HG03060 (cell line): ENCODE results near the gene PIGT.

Source experiments
- ATAC-seq: cut with Tn5 transposase; IDR thresholded peaks from one replicate; pipeline ENCODE4 v1.9.1; 2021; ENCODE audit warnings: low read depth, moderate number of reproducible peaks; ENCODE audit not compliant: unreplicated experiment

Gene PIGT

GRCh38 chr20:45415822-45416637 is at the start of gene PIGT:
PIGT (plus strand) TSS chr20:45416141; CDS start chr20:45416157, 16 bp downstream.
- peak; percentile 28 for ATAC-seq

GRCh38 chr20:45366192-45366591 is 49.7 kb upstream of the PIGT start:
- ATAC-seq: no peak

GRCh38 chr20:45366631-45367030 is 49.3 kb upstream of the PIGT start:
- ATAC-seq: no peak

GRCh38 chr20:45367126-45367525 is 48.8 kb upstream of the PIGT start:
- ATAC-seq: no peak

GRCh38 chr20:45368221-45368980 is 47.5 kb upstream of the PIGT start:
- peak; percentile 76 for ATAC-seq

GRCh38 chr20:45370571-45371160 is 45.3 kb upstream of the PIGT start:
- no peak for ATAC-seq

- ATAC-seq: no peak
These were observed 43.7 kb upstream of the PIGT start for GRCh38 chr20:45372241-45372640.

- ATAC-seq: no peak
These were observed 43.1 kb upstream of the PIGT start for GRCh38 chr20:45372646-45373352.

GRCh38 chr20:45373353-45374100 is 42.4 kb upstream of the PIGT start:
- ATAC-seq: peak; percentile 67

- ATAC-seq: no peak
These were observed 41.9 kb upstream of the PIGT start for GRCh38 chr20:45374101-45374467.

- ATAC-seq: no peak
These were observed 41.0 kb upstream of the PIGT start for GRCh38 chr20:45374966-45375365.

GRCh38 chr20:45377269-45377668 is 38.7 kb upstream of the PIGT start:
- no peak for ATAC-seq

GRCh38 chr20:45378191-45378590 is 37.8 kb upstream of the PIGT start, which contains the start of gene TP53TG5:
TP53TG5 (minus strand) TSS chr20:45378325; CDS start chr20:45378236, 89 bp downstream.
- ATAC-seq: no peak

GRCh38 chr20:45387274-45387673 is 28.7 kb upstream of the PIGT start:
- no peak for ATAC-seq

GRCh38 chr20:45390931-45391330 is 25.0 kb upstream of the PIGT start:
- ATAC-seq: no peak

GRCh38 chr20:45391559-45391958 is 24.4 kb upstream of the PIGT start:
- ATAC-seq: no peak

- ATAC-seq: no peak
These were observed 23.2 kb upstream of the PIGT start for GRCh38 chr20:45392733-45393132.

- no peak for ATAC-seq
These were observed 21.5 kb upstream of the PIGT start for GRCh38 chr20:45394221-45395113.

GRCh38 chr20:45395114-45395415 is 20.9 kb upstream of the PIGT start:
- ATAC-seq: no peak
